G401.6 (cell line): Measurements from ENCODE around the gene SLC12A8.

Experiments used
- FAIRE-seq: peaks from 2 replicates; lab custom pipeline; 2012; peaks lifted over from hg19 to GRCh38; lab: Jason Lieb, UNC

SLC12A8 gene

GRCh38 chr3:125186800-125187598 is 25.5 kb downstream of the SLC12A8 start:
- no peak for FAIRE-seq

GRCh38 chr3:125186261-125186787 is 26.2 kb downstream of the SLC12A8 start:
- FAIRE-seq, result no peak

- no peak for FAIRE-seq
Measured at GRCh38 chr3:125185805-125186204, 26.7 kb downstream of the SLC12A8 start.

- no peak for FAIRE-seq
Measured at GRCh38 chr3:125179884-125180240, 32.7 kb downstream of the SLC12A8 start.

- FAIRE-seq, result no peak
Measured at GRCh38 chr3:125179143-125179883, 33.2 kb downstream of the SLC12A8 start.

- FAIRE-seq, result no peak
Measured at GRCh38 chr3:125177746-125178145, 34.8 kb downstream of the SLC12A8 start.

GRCh38 chr3:125175295-125176078 is 37.1 kb downstream of the SLC12A8 start:
- no peak for FAIRE-seq

- FAIRE-seq, result no peak
Measured at GRCh38 chr3:125172346-125172745, 40.2 kb downstream of the SLC12A8 start.

GRCh38 chr3:125168711-125169393 is 43.7 kb downstream of the SLC12A8 start:
- FAIRE-seq, result no peak

- FAIRE-seq, result no peak
Measured at GRCh38 chr3:125166599-125167136, 45.9 kb downstream of the SLC12A8 start.

GRCh38 chr3:125165948-125166553 is 46.5 kb downstream of the SLC12A8 start:
- no peak for FAIRE-seq

- FAIRE-seq, result no peak
Measured at GRCh38 chr3:125165189-125165947, 47.2 kb downstream of the SLC12A8 start.

GRCh38 chr3:125163739-125164601 is 48.6 kb downstream of the SLC12A8 start:
- FAIRE-seq, result no peak

- FAIRE-seq, result no peak
Measured at GRCh38 chr3:125161607-125162219, 50.8 kb downstream of the SLC12A8 start.

- no peak for FAIRE-seq
Measured at GRCh38 chr3:125160606-125161371, 51.8 kb downstream of the SLC12A8 start.

GRCh38 chr3:125157183-125157582 is 55.4 kb downstream of the SLC12A8 start:
- no peak for FAIRE-seq

- no peak for FAIRE-seq
Measured at GRCh38 chr3:125156456-125156855, 56.1 kb downstream of the SLC12A8 start.

GRCh38 chr3:125154800-125155269 is 57.7 kb downstream of the SLC12A8 start:
- no peak for FAIRE-seq
